Cerebellar cortex (tissue), 1 donor: Measurements from ENCODE around the gene ARHGAP29.

Experiments
- DNase-seq: peaks from one replicate; pipeline ENCODE4 v3.0.0-alpha.2; 2015; ENCODE audit warnings: low spot score

ARHGAP29 gene

GRCh38 chr1:94237291-94238226 lies at the start of gene ARHGAP29:
TSS of gene ARHGAP29 (minus strand) at chr1:94237584. CDS start at chr1:94231611, 5,973 bp downstream.
- DNase-seq = peak; percentile 70

GRCh38 chr1:94286864-94287437 lies 49.6 kb upstream of the ARHGAP29 start:
- DNase-seq = no peak

- no peak for DNase-seq
Measured at GRCh38 chr1:94285031-94285654, 47.8 kb upstream of the ARHGAP29 start.

GRCh38 chr1:94284476-94284875 lies 47.1 kb upstream of the ARHGAP29 start:
- no peak for DNase-seq

GRCh38 chr1:94283462-94283861 lies 46.1 kb upstream of the ARHGAP29 start:
- DNase-seq = no peak

- no peak for DNase-seq
Measured at GRCh38 chr1:94282143-94282711, 44.8 kb upstream of the ARHGAP29 start.

- DNase-seq = no peak
Measured at GRCh38 chr1:94281361-94282142, 44.2 kb upstream of the ARHGAP29 start.

GRCh38 chr1:94280541-94280940 lies 43.2 kb upstream of the ARHGAP29 start:
- no peak for DNase-seq

GRCh38 chr1:94279462-94279861 lies 42.1 kb upstream of the ARHGAP29 start:
- no peak for DNase-seq

- DNase-seq = no peak
Measured at GRCh38 chr1:94279038-94279437, 41.7 kb upstream of the ARHGAP29 start.

GRCh38 chr1:94276988-94277434 lies 39.6 kb upstream of the ARHGAP29 start:
- peak; percentile 1 for DNase-seq

GRCh38 chr1:94275083-94275482 lies 37.7 kb upstream of the ARHGAP29 start:
- no peak for DNase-seq

- DNase-seq = no peak
Measured at GRCh38 chr1:94274561-94274960, 37.2 kb upstream of the ARHGAP29 start.

GRCh38 chr1:94273111-94273510 lies 35.7 kb upstream of the ARHGAP29 start:
- DNase-seq = no peak

- DNase-seq = no peak
Measured at GRCh38 chr1:94272388-94272787, 35.0 kb upstream of the ARHGAP29 start.

- DNase-seq = no peak
Measured at GRCh38 chr1:94271373-94271772, 34.0 kb upstream of the ARHGAP29 start.

GRCh38 chr1:94270801-94271203 lies 33.4 kb upstream of the ARHGAP29 start:
- no peak for DNase-seq

GRCh38 chr1:94269921-94270320 lies 32.5 kb upstream of the ARHGAP29 start:
- no peak for DNase-seq

- peak; percentile 26 for DNase-seq
Measured at GRCh38 chr1:94265906-94266305, 28.5 kb upstream of the ARHGAP29 start.

- no peak for DNase-seq
Measured at GRCh38 chr1:94265011-94265422, 27.6 kb upstream of the ARHGAP29 start.

GRCh38 chr1:94260635-94261387 lies 23.4 kb upstream of the ARHGAP29 start:
- no peak for DNase-seq
